Measurements from ENCODE around the gene UMAD1.

The UMAD1 gene

GRCh38 chr7:7793921-7794320 is 153.4 kb downstream of the UMAD1 start:
- TF ChIP-seq SIN3A (IDR thresholded peaks at IDR 0.05; ENCODE audit: borderline replicate concordance, insufficient read depth, low read length) (no peak), FOXP2 (optimal IDR thresholded peaks at IDR 0.05; ENCODE audit: borderline replicate concordance, extremely low read depth, extremely low read length, insufficient read depth) (no peak), POLR2AphosphoS5 (IDR thresholded peaks at IDR 0.05; ENCODE audit: low read depth, low read length) (no peak), TAF1 (IDR thresholded peaks at IDR 0.05; ENCODE audit: borderline replicate concordance, insufficient read depth, low read length) (no peak), REST (IDR thresholded peaks at IDR 0.05; ENCODE audit: insufficient read depth in 1 of 2, low read depth in 2 of 2, low read length in 2 of 2) (no peak)

GRCh38 chr7:7795203-7795602 is 154.7 kb downstream of the UMAD1 start:
- TF ChIP-seq SIN3A (IDR thresholded peaks at IDR 0.05; ENCODE audit: borderline replicate concordance, insufficient read depth, low read length) (no peak), POLR2AphosphoS5 (IDR thresholded peaks at IDR 0.05; ENCODE audit: low read depth, low read length) (no peak), REST (IDR thresholded peaks at IDR 0.05; ENCODE audit: insufficient read depth in 1 of 2, low read depth in 2 of 2, low read length in 2 of 2) (no peak), TAF1 (IDR thresholded peaks at IDR 0.05; ENCODE audit: borderline replicate concordance, insufficient read depth, low read length) (no peak), FOXP2 (optimal IDR thresholded peaks at IDR 0.05; ENCODE audit: borderline replicate concordance, extremely low read depth, extremely low read length, insufficient read depth) (no peak)

- peak in 1 of 2 experiments; percentile 46; a peak in 1 of 4 replicates for TF ChIP-seq REST (IDR thresholded peaks at IDR 0.05; ENCODE audit: insufficient read depth in 1 of 2, low read depth in 2 of 2, low read length in 2 of 2)
- TF ChIP-seq TAF1 (IDR thresholded peaks at IDR 0.05; ENCODE audit: borderline replicate concordance, insufficient read depth, low read length) = no peak
- TF ChIP-seq FOXP2 (optimal IDR thresholded peaks at IDR 0.05; ENCODE audit: borderline replicate concordance, extremely low read depth, extremely low read length, insufficient read depth) = peak; percentile 30
Observed at GRCh38 chr7:7795630-7796121, 155.1 kb downstream of the UMAD1 start.

GRCh38 chr7:7798510-7798909 is 158.0 kb downstream of the UMAD1 start:
- TF ChIP-seq FOXP2 (optimal IDR thresholded peaks at IDR 0.05; ENCODE audit: borderline replicate concordance, extremely low read depth, extremely low read length, insufficient read depth) = peak; percentile 11
- no peak for TF ChIP-seq SIN3A (IDR thresholded peaks at IDR 0.05; ENCODE audit: borderline replicate concordance, insufficient read depth, low read length)

GRCh38 chr7:7799138-7799537 is 158.6 kb downstream of the UMAD1 start:
- peak; percentile 28 for TF ChIP-seq FOXP2 (optimal IDR thresholded peaks at IDR 0.05; ENCODE audit: borderline replicate concordance, extremely low read depth, extremely low read length, insufficient read depth)
- no peak for TF ChIP-seq SIN3A (IDR thresholded peaks at IDR 0.05; ENCODE audit: borderline replicate concordance, insufficient read depth, low read length)
- TF ChIP-seq POLR2AphosphoS5 (IDR thresholded peaks at IDR 0.05; ENCODE audit: low read depth, low read length) = no peak

- TF ChIP-seq REST (IDR thresholded peaks at IDR 0.05; ENCODE audit: insufficient read depth in 1 of 2, low read depth in 2 of 2, low read length in 2 of 2) (no peak), POLR2AphosphoS5 (IDR thresholded peaks at IDR 0.05; ENCODE audit: low read depth, low read length) (no peak), TAF1 (IDR thresholded peaks at IDR 0.05; ENCODE audit: borderline replicate concordance, insufficient read depth, low read length) (no peak), FOXP2 (optimal IDR thresholded peaks at IDR 0.05; ENCODE audit: borderline replicate concordance, extremely low read depth, extremely low read length, insufficient read depth) (no peak), SIN3A (IDR thresholded peaks at IDR 0.05; ENCODE audit: borderline replicate concordance, insufficient read depth, low read length) (no peak)
Observed at GRCh38 chr7:7802531-7802930, 162.0 kb downstream of the UMAD1 start.
